AG10803 (cell line): ENCODE measurements around the gene CNIH1.

ENCODE experiments used
- DNase-seq: peaks from one replicate; pipeline ENCODE4 v3.0.0; 2010; ENCODE audit warnings: low read depth
- H3K4me3 ChIP-seq: 2 replicates; pipeline ENCODE4 v1.5.1; 2011; ENCODE audit warnings: mild to moderate bottlenecking, low read length, control low read depth
- TF ChIP-seq, protein P1 (sequence below): conservative IDR thresholded peaks from 2 replicates; pipeline ENCODE4 v1.5.1; 2011; ENCODE audit warnings: mild to moderate bottlenecking, low read length, control low read depth, inconsistent platforms

CNIH1 gene

GRCh38 chr14:54475911-54476310, 34.7 kb upstream of the CNIH1 start:
- TF ChIP-seq, protein P1, sequence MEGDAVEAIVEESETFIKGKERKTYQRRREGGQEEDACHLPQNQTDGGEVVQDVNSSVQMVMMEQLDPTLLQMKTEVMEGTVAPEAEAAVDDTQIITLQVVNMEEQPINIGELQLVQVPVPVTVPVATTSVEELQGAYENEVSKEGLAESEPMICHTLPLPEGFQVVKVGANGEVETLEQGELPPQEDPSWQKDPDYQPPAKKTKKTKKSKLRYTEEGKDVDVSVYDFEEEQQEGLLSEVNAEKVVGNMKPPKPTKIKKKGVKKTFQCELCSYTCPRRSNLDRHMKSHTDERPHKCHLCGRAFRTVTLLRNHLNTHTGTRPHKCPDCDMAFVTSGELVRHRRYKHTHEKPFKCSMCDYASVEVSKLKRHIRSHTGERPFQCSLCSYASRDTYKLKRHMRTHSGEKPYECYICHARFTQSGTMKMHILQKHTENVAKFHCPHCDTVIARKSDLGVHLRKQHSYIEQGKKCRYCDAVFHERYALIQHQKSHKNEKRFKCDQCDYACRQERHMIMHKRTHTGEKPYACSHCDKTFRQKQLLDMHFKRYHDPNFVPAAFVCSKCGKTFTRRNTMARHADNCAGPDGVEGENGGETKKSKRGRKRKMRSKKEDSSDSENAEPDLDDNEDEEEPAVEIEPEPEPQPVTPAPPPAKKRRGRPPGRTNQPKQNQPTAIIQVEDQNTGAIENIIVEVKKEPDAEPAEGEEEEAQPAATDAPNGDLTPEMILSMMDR, result no peak
- no peak overlapping the region for H3K4me3 ChIP-seq
- DNase-seq, result peak; percentile 57

- no peak overlapping the region for H3K4me3 ChIP-seq
- TF ChIP-seq, protein P1, result no peak
- peak; percentile 33 for DNase-seq
These were observed 34.2 kb upstream of the CNIH1 start for GRCh38 chr14:54475187-54475899.

- no peak for DNase-seq
- TF ChIP-seq, protein P1, result no peak
- H3K4me3 ChIP-seq, result no peak overlapping the region
These were observed 33.1 kb upstream of the CNIH1 start for GRCh38 chr14:54474232-54474793.

- TF ChIP-seq, protein P1, result no peak
- H3K4me3 ChIP-seq, result no peak overlapping the region
- no peak for DNase-seq
These were observed 31.1 kb upstream of the CNIH1 start for GRCh38 chr14:54472315-54472714.

DNA sequence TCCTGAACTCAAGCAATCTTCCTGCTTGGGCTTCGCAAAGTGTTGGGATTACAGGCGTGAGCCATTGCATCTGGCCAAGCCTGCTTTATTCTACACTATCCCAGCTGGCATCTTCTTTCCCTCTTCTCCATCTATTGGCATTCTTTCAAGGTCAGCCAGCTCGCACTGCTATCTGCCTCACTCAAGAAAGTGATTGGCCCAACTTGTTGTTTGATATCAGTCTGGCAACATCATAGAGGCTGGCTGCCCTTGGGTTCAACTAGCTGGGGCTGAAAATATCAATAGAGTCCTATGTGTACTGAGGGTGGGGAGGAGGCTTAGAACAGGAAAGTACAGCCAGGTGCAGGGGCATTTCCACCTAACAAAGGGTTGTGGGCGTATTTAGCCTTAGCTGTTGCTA, 30.5 kb upstream of the CNIH1 start:
- no peak overlapping the region for H3K4me3 ChIP-seq
- TF ChIP-seq, protein P1, result no peak
- DNase-seq, result no peak

- DNase-seq, result no peak
These were observed 29.5 kb upstream of the CNIH1 start for GRCh38 chr14:54470701-54471100.

More at GRCh38 chr14:54470701-54471100, 29.5 kb upstream of the CNIH1 start:
- TF ChIP-seq, protein P1, result no peak
- no peak overlapping the region for H3K4me3 ChIP-seq
